Neural cell (in vitro differentiated cells): ENCODE data around the gene CRY2.

ENCODE experiments used
- EP300 ChIP-seq: fragments of 450-650 bp; conservative IDR thresholded peaks from 2 replicates; pipeline ENCODE4 v1.6.1; 2014; ENCODE audit warnings: antibody characterized with exemption, mild to moderate bottlenecking, moderate library complexity; ENCODE audit not compliant: poor library complexity, severe bottlenecking
- EZH2 ChIP-seq: fragments of 200-600, 300-800 bp; shearing (Covaris generic), sonication (generic); IDR thresholded peaks from 2 replicates; pipeline ENCODE4 v1.6.1; 2014; ENCODE audit warnings: antibody characterized with exemption, low read length, borderline replicate concordance, mild to moderate bottlenecking; ENCODE audit not compliant: insufficient read depth, poor library complexity, severe bottlenecking
- POLR2AphosphoS5 ChIP-seq: IDR thresholded peaks from 2 replicates; pipeline ENCODE4 v1.6.1; 2012
- RAD21 ChIP-seq: fragments of 450-650 bp; conservative IDR thresholded peaks from 2 replicates; pipeline ENCODE4 v1.6.1; 2014; ENCODE audit warnings: antibody characterized with exemption, mild to moderate bottlenecking, moderate library complexity
- SMC3 ChIP-seq: fragments of 450-650 bp; conservative IDR thresholded peaks from 2 replicates; pipeline ENCODE4 v1.6.1; 2014; ENCODE audit warnings: antibody characterized with exemption, mild to moderate bottlenecking, moderate library complexity; ENCODE audit not compliant: poor library complexity
- TAF1 ChIP-seq: IDR thresholded peaks from 2 replicates; pipeline ENCODE4 v1.6.1; 2012; ENCODE audit warnings: low read depth
- TF ChIP-seq, protein P1 (sequence below): fragments of 450-650 bp; IDR thresholded peaks from 2 replicates; pipeline ENCODE4 v1.5.1; 2014; ENCODE audit warnings: antibody characterized with exemption, mild to moderate bottlenecking, moderate library complexity; ENCODE audit not compliant: poor library complexity, severe bottlenecking
- TF ChIP-seq, protein P2 (sequence below): IDR thresholded peaks from 2 replicates; pipeline ENCODE4 v1.6.1; 2012; ENCODE audit warnings: borderline replicate concordance

DNA sequence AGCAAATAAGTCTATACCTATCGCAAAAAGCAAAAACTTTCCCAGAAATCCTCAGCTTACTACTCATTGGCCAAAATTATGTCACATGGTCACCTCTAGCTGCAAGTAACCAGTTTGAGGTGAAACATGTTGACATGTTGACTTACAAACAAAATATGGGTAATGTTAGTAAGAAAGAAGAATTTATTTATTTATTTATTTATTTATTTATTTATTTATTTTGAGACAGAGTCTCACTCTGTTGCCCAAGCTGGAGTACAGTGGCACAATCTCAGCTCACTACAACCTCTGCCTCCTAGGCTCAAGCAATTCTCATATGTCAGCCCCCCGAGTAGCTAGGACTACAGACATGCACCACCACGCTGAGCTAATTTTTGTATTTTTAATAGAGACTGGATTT lies 47.7 kb upstream of the CRY2 start:
- TF ChIP-seq TAF1 (no peak), EZH2 (no peak), SMC3 (no peak), POLR2AphosphoS5 (no peak), RAD21 (no peak), EP300 (no peak)
- TF ChIP-seq, protein P1, sequence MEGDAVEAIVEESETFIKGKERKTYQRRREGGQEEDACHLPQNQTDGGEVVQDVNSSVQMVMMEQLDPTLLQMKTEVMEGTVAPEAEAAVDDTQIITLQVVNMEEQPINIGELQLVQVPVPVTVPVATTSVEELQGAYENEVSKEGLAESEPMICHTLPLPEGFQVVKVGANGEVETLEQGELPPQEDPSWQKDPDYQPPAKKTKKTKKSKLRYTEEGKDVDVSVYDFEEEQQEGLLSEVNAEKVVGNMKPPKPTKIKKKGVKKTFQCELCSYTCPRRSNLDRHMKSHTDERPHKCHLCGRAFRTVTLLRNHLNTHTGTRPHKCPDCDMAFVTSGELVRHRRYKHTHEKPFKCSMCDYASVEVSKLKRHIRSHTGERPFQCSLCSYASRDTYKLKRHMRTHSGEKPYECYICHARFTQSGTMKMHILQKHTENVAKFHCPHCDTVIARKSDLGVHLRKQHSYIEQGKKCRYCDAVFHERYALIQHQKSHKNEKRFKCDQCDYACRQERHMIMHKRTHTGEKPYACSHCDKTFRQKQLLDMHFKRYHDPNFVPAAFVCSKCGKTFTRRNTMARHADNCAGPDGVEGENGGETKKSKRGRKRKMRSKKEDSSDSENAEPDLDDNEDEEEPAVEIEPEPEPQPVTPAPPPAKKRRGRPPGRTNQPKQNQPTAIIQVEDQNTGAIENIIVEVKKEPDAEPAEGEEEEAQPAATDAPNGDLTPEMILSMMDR: no peak
- TF ChIP-seq, protein P2, sequence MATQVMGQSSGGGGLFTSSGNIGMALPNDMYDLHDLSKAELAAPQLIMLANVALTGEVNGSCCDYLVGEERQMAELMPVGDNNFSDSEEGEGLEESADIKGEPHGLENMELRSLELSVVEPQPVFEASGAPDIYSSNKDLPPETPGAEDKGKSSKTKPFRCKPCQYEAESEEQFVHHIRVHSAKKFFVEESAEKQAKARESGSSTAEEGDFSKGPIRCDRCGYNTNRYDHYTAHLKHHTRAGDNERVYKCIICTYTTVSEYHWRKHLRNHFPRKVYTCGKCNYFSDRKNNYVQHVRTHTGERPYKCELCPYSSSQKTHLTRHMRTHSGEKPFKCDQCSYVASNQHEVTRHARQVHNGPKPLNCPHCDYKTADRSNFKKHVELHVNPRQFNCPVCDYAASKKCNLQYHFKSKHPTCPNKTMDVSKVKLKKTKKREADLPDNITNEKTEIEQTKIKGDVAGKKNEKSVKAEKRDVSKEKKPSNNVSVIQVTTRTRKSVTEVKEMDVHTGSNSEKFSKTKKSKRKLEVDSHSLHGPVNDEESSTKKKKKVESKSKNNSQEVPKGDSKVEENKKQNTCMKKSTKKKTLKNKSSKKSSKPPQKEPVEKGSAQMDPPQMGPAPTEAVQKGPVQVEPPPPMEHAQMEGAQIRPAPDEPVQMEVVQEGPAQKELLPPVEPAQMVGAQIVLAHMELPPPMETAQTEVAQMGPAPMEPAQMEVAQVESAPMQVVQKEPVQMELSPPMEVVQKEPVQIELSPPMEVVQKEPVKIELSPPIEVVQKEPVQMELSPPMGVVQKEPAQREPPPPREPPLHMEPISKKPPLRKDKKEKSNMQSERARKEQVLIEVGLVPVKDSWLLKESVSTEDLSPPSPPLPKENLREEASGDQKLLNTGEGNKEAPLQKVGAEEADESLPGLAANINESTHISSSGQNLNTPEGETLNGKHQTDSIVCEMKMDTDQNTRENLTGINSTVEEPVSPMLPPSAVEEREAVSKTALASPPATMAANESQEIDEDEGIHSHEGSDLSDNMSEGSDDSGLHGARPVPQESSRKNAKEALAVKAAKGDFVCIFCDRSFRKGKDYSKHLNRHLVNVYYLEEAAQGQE: no peak
